OCI-LY3 (cell line): ENCODE data around the gene SERPINE3.

Experiments
- EZH2phosphoT487 ChIP-seq: fragments of 200-600 bp; shearing (Covaris generic); IDR thresholded peaks from 2 replicates; pipeline ENCODE4 v1.6.1; 2018; ENCODE audit warnings: antibody characterized with exemption, mixed run types, low read depth
- TF ChIP-seq, protein P1 (sequence below): fragments of 200-600, 300-600 bp; sonication (generic); IDR thresholded peaks from 2 replicates; pipeline ENCODE4 v1.5.1; 2014; ENCODE audit warnings: antibody characterized with exemption, low read length, low read depth

DNA sequence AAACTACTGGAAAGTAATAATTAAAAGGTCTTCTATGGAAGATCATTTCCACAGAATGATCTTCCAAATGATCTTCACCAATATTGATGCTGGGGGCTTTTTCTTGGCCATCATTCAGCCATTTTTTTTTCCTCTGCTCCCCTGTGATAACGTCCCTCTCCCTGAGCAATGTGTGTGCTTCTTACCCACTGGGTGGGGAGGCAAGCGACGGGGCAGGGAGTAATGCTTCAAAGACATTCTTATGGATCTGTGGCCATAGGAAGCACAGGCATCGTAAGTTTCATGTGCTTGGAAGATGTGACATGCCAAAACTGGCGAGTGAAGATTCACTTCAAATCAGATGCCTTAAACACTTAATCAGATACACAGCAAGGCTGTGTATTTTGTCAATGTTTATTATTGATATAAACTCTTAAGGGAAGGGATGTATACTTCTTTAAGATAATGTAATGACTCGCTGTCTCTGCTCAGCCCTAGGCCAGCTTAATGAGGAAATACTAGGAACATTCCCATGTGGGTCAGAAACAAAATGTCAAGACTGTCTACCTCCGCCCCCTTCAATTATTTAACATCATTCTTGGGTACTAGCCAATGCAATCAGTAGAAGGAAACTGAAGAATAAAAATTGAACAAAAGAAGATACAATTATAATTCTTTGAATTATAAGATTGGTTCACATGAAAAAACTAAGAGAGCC, 34.1 kb upstream of the SERPINE3 start:
- TF ChIP-seq, protein P1, sequence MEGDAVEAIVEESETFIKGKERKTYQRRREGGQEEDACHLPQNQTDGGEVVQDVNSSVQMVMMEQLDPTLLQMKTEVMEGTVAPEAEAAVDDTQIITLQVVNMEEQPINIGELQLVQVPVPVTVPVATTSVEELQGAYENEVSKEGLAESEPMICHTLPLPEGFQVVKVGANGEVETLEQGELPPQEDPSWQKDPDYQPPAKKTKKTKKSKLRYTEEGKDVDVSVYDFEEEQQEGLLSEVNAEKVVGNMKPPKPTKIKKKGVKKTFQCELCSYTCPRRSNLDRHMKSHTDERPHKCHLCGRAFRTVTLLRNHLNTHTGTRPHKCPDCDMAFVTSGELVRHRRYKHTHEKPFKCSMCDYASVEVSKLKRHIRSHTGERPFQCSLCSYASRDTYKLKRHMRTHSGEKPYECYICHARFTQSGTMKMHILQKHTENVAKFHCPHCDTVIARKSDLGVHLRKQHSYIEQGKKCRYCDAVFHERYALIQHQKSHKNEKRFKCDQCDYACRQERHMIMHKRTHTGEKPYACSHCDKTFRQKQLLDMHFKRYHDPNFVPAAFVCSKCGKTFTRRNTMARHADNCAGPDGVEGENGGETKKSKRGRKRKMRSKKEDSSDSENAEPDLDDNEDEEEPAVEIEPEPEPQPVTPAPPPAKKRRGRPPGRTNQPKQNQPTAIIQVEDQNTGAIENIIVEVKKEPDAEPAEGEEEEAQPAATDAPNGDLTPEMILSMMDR, result no peak
- no peak for TF ChIP-seq EZH2phosphoT487
